ENCODE data around the gene QSER1. TPM values are rescaled to one million over a fixed set of nuclear protein-coding genes. Genes with fewer than 3 reads are reported as not detected.
"Not testable (repeated sequence)": the region's sequence is repeated elsewhere in the genome, so short reads cannot be mapped to it uniquely, and the experiment has no call there.

The QSER1 gene
- total RNA-seq, 2 experiments from 2014 or later = 8.3 to 10.9 TPM

- intact Hi-C loops (cut with micrococcal nuclease); H3K4me3 Mint-ChIP-seq; POLR2A ChIA-PET; H3K9me3 Mint-ChIP-seq; DNase-seq; H3K27me3 Mint-ChIP-seq; H3K27ac Mint-ChIP-seq: not testable (repeated sequence)
- CTCF ChIA-PET = interaction anchor here (0.8 kb wide), 1 partner anchor 128 kb away, joined by 3 read pairs; no protein-coding TSS in a partner anchor
- Mint-ChIP-seq H3K4me1 (ENCODE audit: low read depth) (peaks cover 11% of the 10 kb centered on the region), H3K36me3 (peaks cover 58% of the 10 kb centered on the region)
Observed at GRCh38 chr11:32937283-32937682, 44.7 kb downstream of the QSER1 start.

DNA sequence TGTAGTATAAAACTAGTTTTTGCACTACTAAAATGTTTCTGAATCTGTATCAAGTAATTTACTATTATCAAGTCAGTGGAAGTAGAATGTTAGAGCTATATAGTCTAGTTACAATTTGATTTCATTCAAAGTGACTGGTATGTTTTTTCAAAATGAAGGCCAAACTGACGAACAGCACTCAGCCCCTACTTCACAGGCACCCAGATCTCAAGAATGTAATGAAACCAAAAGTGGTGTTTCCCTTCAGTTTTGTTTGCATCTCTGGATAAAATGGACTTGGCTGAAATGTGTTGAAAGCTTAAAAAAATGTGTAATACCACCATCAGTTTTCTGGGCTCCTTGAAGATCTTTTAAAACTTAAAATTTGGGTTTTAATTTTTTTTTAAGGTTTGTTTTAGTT is 46.4 kb downstream of the QSER1 start:
- no peak overlapping the region for H3K27ac Mint-ChIP-seq
- ChIA-PET POLR2A (no interaction called here), CTCF (interaction anchor here (1.4 kb wide), 1 partner anchor 127 kb away, joined by 5 read pairs; no protein-coding TSS in a partner anchor)
- intact Hi-C loops (cut with micrococcal nuclease) = no loop called here
- peaks cover 44% of the 10 kb centered on the region for H3K36me3 Mint-ChIP-seq
- H3K4me3 Mint-ChIP-seq = no peak overlapping the region
- peaks cover 2% of the 10 kb centered on the region for H3K9me3 Mint-ChIP-seq
- no peak for DNase-seq
- peaks cover 11% of the 10 kb centered on the region for H3K4me1 Mint-ChIP-seq (ENCODE audit: low read depth)
- no peaks in the 10 kb centered on the region for H3K27me3 Mint-ChIP-seq

DNA sequence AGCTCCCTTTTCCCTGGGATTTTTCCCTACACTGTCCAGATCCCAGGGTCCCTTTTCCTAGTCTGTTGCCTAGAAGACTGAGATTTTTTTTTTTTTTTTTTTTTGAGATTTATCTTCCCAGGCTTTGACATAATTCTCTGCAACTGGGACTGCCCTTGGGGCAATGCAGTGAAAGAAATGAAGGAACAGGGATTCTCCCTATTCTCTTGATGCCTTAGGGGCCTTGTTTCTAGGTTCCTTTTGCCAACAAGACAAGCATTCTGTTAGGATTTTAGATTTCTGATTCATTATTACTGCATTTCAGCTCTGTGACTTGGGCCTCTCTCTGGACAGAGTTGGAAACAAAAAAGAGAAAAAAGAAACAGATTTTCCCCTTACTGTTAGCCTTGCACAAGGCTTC is 47.3 kb downstream of the QSER1 start:
- Mint-ChIP-seq H3K27ac (no peak overlapping the region), H3K4me3 (no peak overlapping the region), H3K36me3 (peaks cover 36% of the 10 kb centered on the region), H3K27me3 (no peaks in the 10 kb centered on the region), H3K4me1 (ENCODE audit: low read depth) (peaks cover 11% of the 10 kb centered on the region), H3K9me3 (peaks cover 2% of the 10 kb centered on the region)
- DNase-seq = no peak
- intact Hi-C loops (cut with micrococcal nuclease) = no loop called here
- POLR2A ChIA-PET = no interaction called here
- CTCF ChIA-PET = interaction anchor here (1.4 kb wide), 1 partner anchor 126 kb away, joined by 5 read pairs; no protein-coding TSS in a partner anchor

GRCh38 chr11:32940865-32941264 is 48.3 kb downstream of the QSER1 start:
- POLR2A ChIA-PET = no interaction called here
- peaks cover 11% of the 10 kb centered on the region for H3K4me1 Mint-ChIP-seq (ENCODE audit: low read depth)

GRCh38 chr11:32947978-32948377 is 55.4 kb downstream of the QSER1 start:
- CTCF ChIA-PET = no interaction called here
- no peak overlapping the region for H3K4me3 Mint-ChIP-seq
- H3K27me3 Mint-ChIP-seq = no peaks in the 10 kb centered on the region

More at GRCh38 chr11:32940865-32941264, 48.3 kb downstream of the QSER1 start:
- Mint-ChIP-seq H3K27ac (no peak overlapping the region), H3K27me3 (no peaks in the 10 kb centered on the region), H3K36me3 (peaks cover 34% of the 10 kb centered on the region), H3K9me3 (peaks cover 4% of the 10 kb centered on the region), H3K4me3 (no peak overlapping the region)
- intact Hi-C loops (cut with micrococcal nuclease) = no loop called here
- CTCF ChIA-PET = no interaction called here
- DNase-seq = no peak

DNA sequence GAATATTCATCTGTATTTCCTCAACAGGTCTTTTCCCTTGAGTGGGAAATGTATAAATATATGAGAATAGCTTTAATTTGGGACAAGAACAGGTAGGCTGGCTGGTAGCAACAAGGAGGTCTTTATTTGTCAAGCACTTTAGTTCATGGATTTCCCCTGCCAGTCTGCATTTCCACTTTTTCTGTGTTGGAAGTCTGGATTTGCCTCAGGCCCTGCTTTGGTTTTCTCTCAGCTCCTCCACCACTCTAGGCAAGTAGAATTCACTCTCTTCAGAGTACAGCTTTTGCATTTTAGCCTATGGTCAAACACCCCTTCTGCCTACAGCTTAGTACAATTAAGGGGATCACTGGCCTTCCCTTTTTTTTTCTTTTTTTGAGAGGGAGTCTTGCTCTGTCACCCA is 57.1 kb downstream of the QSER1 start:
- intact Hi-C loops (cut with micrococcal nuclease) = no loop called here
- no peak for DNase-seq
- Mint-ChIP-seq H3K9me3 (peaks cover 10% of the 10 kb centered on the region), H3K27ac (no peak overlapping the region), H3K27me3 (no peaks in the 10 kb centered on the region), H3K36me3 (peaks cover 17% of the 10 kb centered on the region), H3K4me3 (no peak overlapping the region), H3K4me1 (ENCODE audit: low read depth) (no peaks in the 10 kb centered on the region)
- ChIA-PET POLR2A (no interaction called here), CTCF (interaction anchor here (1.8 kb wide), 1 partner anchor 116 kb away, joined by 6 read pairs; no protein-coding TSS in a partner anchor)

More at GRCh38 chr11:32947978-32948377, 55.4 kb downstream of the QSER1 start:
- Mint-ChIP-seq H3K36me3 (peaks cover 19% of the 10 kb centered on the region), H3K4me1 (ENCODE audit: low read depth) (no peaks in the 10 kb centered on the region), H3K27ac (no peak overlapping the region), H3K9me3 (peaks cover 12% of the 10 kb centered on the region)
- intact Hi-C loops (cut with micrococcal nuclease) = no loop called here
- DNase-seq = no peak
- POLR2A ChIA-PET = no interaction called here

DNA sequence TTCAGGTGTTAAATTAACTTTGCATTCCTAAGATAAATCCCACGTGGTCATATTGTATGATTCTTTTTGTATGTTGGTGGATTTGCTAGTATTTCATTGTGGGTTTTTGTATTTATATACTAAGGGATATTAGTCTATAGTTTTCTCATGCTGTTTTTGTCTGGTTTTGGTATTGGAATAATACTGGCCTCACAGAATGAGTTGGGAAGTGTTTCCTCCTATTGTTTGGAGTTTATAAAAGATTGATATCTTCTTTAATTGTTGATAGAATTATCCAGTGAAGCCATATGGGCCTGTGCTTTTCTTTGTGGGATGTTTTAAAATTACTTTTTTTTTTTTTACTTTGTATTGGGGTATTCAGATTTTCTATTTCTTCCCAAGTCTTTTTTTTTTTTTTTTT is 59.8 kb downstream of the QSER1 start:
- ChIA-PET CTCF (no interaction called here), POLR2A (no interaction called here)
- Mint-ChIP-seq H3K9me3 (peaks cover 3% of the 10 kb centered on the region), H3K36me3 (peaks cover 11% of the 10 kb centered on the region), H3K27ac (no peak overlapping the region), H3K4me3 (no peak overlapping the region), H3K4me1 (ENCODE audit: low read depth) (no peaks in the 10 kb centered on the region), H3K27me3 (no peaks in the 10 kb centered on the region)
- DNase-seq = no peak
- intact Hi-C loops (cut with micrococcal nuclease) = no loop called here

- POLR2A ChIA-PET = no interaction called here
- Mint-ChIP-seq H3K36me3 (peaks cover 5% of the 10 kb centered on the region), H3K4me3 (no peak overlapping the region), H3K27ac (no peak overlapping the region), H3K4me1 (ENCODE audit: low read depth) (no peaks in the 10 kb centered on the region), H3K9me3 (no peaks in the 10 kb centered on the region), H3K27me3 (no peaks in the 10 kb centered on the region)
- CTCF ChIA-PET = no interaction called here
- DNase-seq = no peak
- intact Hi-C loops (cut with micrococcal nuclease) = no loop called here
Observed at GRCh38 chr11:32953700-32954099, 61.1 kb downstream of the QSER1 start.

DNA sequence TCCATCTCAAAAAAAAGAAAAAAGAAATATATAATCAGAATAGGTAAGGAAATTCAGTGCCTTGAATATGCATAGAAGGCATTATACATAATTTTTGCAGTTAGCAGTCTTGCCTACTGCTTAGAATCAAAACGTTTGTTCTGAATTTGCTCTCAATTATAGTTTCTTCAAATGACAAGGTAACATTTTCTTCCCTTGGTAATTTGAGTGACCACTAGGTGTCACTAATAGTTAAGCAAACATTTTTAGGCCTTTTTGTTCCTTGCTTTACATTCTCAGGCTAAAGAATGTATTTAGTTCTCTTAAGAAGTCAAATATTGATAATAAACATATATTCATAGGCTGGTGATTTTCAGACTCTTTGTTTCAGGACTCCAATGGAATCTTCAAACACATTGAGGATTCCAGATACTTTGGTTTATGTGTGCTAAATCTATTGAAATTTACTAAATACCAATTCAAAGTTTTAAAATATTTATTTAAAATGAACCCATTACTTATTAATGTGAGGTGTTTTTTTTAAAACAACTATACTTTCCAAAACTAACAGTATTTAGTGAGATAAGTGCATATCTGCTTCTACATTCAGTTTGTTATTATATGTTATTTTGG is 68.0 kb downstream of the QSER1 start:
- H3K27ac Mint-ChIP-seq = no peak overlapping the region
- H3K4me3 Mint-ChIP-seq = no peak overlapping the region
- no peaks in the 10 kb centered on the region for H3K9me3 Mint-ChIP-seq
- DNase-seq = no peak
- H3K4me1 Mint-ChIP-seq (ENCODE audit: low read depth) = peaks cover 9% of the 10 kb centered on the region
- H3K27me3 Mint-ChIP-seq = no peaks in the 10 kb centered on the region
- intact Hi-C loops (cut with micrococcal nuclease) = loop anchor here (1.0 to 10.0 kb wide), 6 partner anchors 80 to 364 kb away; partner anchors contain the start of gene CSTF3
- H3K36me3 Mint-ChIP-seq = peaks cover 16% of the 10 kb centered on the region
- CTCF ChIA-PET = interaction anchor here (1.0 to 16.4 kb wide), 3 partner anchors 12 to 104 kb away, joined by 3 to 263 read pairs (median 5); partner anchors contain the start of gene TCP11L1
- POLR2A ChIA-PET = no interaction called here

DNA sequence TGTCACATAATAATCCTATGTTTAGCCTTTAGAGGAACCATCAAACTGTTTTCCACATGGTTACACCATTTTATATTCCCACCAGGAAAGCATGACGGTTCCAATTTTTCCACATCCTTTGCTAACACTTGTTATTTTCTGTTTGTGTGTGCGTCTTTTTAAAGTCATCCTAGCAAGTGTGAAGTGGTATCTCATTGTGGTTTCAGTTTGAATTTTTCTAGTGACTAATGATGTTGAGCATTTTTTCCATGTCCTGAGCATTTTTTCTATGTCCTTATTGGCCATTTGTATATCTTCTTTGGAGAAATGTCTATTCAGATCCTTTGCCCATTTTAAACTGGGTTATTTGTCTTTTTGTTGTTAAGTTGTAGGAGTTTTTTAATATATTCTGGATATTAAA is 69.4 kb downstream of the QSER1 start:
- Mint-ChIP-seq H3K4me3 (no peak overlapping the region), H3K9me3 (no peaks in the 10 kb centered on the region), H3K4me1 (ENCODE audit: low read depth) (peaks cover 9% of the 10 kb centered on the region), H3K27ac (no peak overlapping the region), H3K27me3 (no peaks in the 10 kb centered on the region), H3K36me3 (peaks cover 17% of the 10 kb centered on the region)
- no peak for DNase-seq
- intact Hi-C loops (cut with micrococcal nuclease) = loop anchor here (2.0 to 10.0 kb wide), 4 partner anchors 49 to 363 kb away; partner anchors contain the start of gene CSTF3
- ChIA-PET CTCF (interaction anchor here (1.5 to 16.4 kb wide), 3 partner anchors 77 to 103 kb away, joined by 4 to 263 read pairs (median 5); partner anchors contain the start of gene TCP11L1), POLR2A (no interaction called here)

GRCh38 chr11:32963721-32964120 is 71.1 kb downstream of the QSER1 start:
- Mint-ChIP-seq H3K27ac (no peak overlapping the region), H3K9me3 (no peaks in the 10 kb centered on the region), H3K36me3 (peaks cover 16% of the 10 kb centered on the region), H3K4me3 (no peak overlapping the region), H3K4me1 (ENCODE audit: low read depth) (peaks cover 9% of the 10 kb centered on the region), H3K27me3 (no peaks in the 10 kb centered on the region)
- ChIA-PET CTCF (interaction anchor here (16.4 kb wide), 1 partner anchor 101 kb away, joined by 263 read pairs; no protein-coding TSS in a partner anchor), POLR2A (no interaction called here)
- intact Hi-C loops (cut with micrococcal nuclease) = loop anchor here (2.0 to 10.0 kb wide), 4 partner anchors 47 to 361 kb away; partner anchors contain the start of gene CSTF3
- no peak for DNase-seq

DNA sequence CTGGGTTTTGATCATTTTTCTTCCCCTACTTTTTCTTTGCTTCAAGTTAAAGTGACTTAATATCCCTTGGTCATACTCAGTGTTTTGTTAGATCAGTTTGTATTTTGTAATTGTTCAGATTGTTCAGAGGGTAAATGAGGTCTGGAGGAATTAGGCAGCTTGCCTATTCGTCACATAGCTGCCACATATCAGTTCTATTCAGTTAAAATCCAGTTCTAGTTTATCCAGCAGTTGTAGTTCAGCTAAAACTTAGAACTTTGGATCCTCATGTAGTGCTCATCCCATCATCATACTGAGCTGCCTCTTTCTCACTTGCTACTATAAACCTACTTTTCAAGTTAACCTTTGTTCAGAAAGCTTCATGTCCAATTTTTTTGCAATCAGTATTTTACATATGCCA is 75.9 kb downstream of the QSER1 start:
- no peaks in the 10 kb centered on the region for H3K9me3 Mint-ChIP-seq
- intact Hi-C loops (cut with micrococcal nuclease) = loop anchor here (10.0 kb wide), 1 partner anchor 356 kb away; no protein-coding TSS in a partner anchor
- H3K27ac Mint-ChIP-seq = no peak overlapping the region
- DNase-seq = no peak
- H3K4me3 Mint-ChIP-seq = no peak overlapping the region
- CTCF ChIA-PET = interaction anchor here (0.8 to 16.4 kb wide), 2 partner anchors 83 to 96 kb away, joined by 3 to 263 read pairs; no protein-coding TSS in a partner anchor
- H3K36me3 Mint-ChIP-seq = peaks cover 15% of the 10 kb centered on the region
- no peaks in the 10 kb centered on the region for H3K27me3 Mint-ChIP-seq
- POLR2A ChIA-PET = no interaction called here
- H3K4me1 Mint-ChIP-seq (ENCODE audit: low read depth) = no peaks in the 10 kb centered on the region

All from activated CD4-positive, alpha-beta memory T cell treated with anti-CD3 and anti-CD28 coated beads for 36 hours (primary cell).